Hematopoietic multipotent progenitor cell treated with erythropoietin and hydrocortisone succinate and interleukin-3 and kit ligand, for 15 days (in vitro differentiated cells): Measurements from ENCODE around the gene SCAPER.
"Not testable (repeated sequence)": the region's sequence is repeated elsewhere in the genome, so short reads cannot be mapped to it uniquely, and the experiment has no call there.

Experiments
- DNase-seq: peaks from one replicate; pipeline ENCODE4 v3.0.0-alpha.2; 2015; ENCODE audit warnings: low spot score

Gene SCAPER

GRCh38 chr15:76904461-76905012, 603 bp downstream of the SCAPER start:
- no peak for DNase-seq

DNA sequence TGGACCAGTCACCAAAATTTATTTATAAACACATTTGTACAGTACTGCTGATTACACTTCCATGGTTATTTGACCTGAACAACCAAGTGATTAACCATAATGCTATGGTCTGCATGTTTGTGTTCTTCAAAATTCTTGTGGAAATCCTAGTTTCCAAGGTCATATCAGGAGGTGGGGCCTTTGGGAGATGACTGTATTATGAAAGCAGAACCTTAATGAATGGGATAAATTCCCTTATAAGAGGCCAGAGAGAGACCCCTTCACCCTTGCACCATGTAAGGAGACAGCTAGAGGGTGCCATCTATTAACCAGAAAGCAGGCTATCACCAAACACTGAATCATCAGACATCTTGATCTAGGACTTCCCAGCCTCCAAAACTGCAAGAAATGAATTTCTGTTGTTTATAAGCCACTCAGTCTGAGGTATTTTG, 1.9 kb downstream of the SCAPER start:
- no peak for DNase-seq

- no peak for DNase-seq
These were observed 3.2 kb downstream of the SCAPER start for GRCh38 chr15:76901965-76902364.

DNA sequence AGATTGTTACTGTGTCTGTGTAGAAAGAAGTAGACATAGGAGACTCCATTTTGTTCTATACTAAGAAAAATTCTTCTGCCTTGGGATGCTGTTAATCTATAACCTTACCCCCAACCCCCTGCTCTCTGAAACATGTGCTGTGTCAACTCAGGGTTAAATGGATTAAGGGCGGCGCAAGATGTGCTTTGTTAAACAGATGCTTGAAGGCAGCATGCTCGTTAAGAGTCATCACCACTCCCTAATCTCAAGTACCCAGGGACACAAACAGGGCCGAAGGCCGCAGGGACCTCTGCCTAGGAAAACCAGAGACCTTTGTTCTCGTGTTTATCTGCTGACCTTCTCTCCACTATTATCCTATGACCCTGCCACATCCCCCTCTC, 5.2 kb downstream of the SCAPER start:
- DNase-seq: not testable (repeated sequence)

GRCh38 chr15:76899176-76899930, 5.8 kb downstream of the SCAPER start:
- not testable (repeated sequence) for DNase-seq

DNA sequence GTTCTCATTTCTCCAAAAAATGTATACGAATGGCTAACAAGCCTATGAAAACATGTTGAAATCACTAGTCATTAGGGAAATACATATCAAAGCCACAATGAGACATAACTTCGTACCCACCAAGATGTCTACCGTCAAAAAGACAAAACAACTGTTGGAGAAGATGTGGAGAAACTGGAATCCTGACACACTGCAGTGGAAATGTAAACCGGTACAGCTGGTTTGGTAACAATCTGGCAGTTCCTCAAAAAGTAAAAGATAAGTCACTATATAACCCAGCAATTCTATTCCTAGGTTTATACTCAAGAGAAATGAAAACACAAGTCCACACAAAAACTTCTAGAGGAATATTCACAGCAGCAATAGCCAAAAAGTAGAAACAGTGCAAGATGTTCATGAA, 7.0 kb downstream of the SCAPER start:
- DNase-seq: no peak

DNA sequence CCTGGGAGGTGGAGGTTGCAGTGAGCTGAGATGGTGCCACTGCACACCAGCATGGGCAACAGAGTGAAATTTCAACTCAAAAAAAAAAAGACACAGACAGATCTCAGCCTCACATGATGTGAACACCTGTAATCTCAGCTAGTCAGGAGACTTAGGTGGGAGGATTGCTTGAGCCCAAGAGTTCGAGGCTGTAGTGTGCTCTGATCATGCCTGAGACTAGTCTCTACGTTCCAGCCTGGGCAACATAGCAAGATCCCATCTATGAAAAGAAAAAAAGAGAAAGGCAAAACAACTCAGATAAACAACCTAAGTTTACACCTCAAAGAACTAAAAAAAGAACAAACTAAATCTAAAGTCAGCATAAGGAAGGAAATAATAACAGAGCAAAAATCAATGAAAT, 11.0 kb downstream of the SCAPER start:
- DNase-seq: no peak

- DNase-seq: not testable (repeated sequence)
These were observed 12.3 kb downstream of the SCAPER start for GRCh38 chr15:76892836-76893235.

- not testable (repeated sequence) for DNase-seq
These were observed 17.6 kb downstream of the SCAPER start for GRCh38 chr15:76887280-76888141.

GRCh38 chr15:76885212-76885611, 19.9 kb downstream of the SCAPER start:
- no peak for DNase-seq

DNA sequence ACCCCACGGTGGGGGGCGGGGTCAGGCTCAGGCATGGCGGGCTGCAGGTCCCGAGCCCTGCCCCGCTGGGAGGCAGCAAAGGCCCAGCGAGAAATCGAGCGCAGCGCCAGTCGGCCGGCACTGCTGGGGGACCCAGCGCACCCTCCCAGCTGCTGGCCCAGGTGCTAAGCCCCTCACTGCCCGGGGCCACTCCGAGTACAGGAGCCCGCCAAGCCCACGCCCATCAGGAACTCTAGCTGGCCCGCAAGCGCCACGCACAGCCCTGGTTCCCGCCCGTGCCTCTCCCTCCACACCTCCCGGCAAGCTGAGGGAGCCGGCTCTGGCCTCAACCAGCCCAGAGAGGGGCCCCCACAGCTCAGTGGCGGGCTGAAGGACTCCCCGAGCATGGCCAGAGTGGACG, 29.2 kb downstream of the SCAPER start:
- DNase-seq: no peak

- not testable (repeated sequence) for DNase-seq
These were observed 32.1 kb downstream of the SCAPER start for GRCh38 chr15:76873066-76873465.

- no peak for DNase-seq
These were observed 33.2 kb downstream of the SCAPER start for GRCh38 chr15:76871930-76872329.

DNA sequence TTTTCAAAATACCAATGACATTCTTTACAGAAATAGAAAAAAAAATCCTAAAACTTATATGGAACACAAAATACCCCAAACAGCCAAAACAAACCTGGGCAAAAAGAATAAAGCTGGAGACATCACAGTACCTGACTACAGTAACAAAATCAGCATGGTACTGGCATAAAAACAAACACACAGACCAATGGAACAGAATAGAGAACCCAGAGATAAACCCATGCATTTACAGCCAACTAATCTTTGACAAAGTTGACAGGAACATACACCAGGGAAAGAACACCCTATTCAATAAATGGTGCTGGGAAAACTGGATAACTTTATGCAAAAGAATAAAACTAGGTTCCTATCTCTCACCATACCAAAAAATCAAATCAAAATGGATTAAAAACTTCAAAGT, 36.4 kb downstream of the SCAPER start:
- no peak for DNase-seq

- DNase-seq: no peak
These were observed 38.3 kb downstream of the SCAPER start for GRCh38 chr15:76866716-76867321.

- DNase-seq: no peak
These were observed 39.1 kb downstream of the SCAPER start for GRCh38 chr15:76866008-76866407.

- DNase-seq: no peak
These were observed 39.6 kb downstream of the SCAPER start for GRCh38 chr15:76865548-76865991.

DNA sequence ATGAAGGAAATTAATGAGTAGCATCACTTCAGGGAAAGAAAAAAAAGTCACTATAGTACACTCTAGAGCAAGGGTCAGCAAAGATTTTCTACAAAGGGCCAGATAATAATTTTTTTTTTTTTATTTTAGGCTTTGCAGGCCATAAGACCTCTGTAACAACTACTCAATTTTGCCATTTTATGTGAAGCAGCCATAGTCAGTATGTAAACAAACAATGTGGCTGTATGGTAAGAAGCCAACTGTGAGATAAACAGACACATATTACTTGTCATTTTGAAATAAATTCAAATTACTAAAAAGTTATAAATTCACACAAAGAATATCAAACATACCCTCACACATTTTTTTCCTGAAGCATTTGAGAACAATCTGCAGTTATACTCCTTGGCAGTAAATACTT, 40.6 kb downstream of the SCAPER start:
- no peak for DNase-seq

GRCh38 chr15:76863693-76864092, 41.4 kb downstream of the SCAPER start:
- DNase-seq: no peak

DNA sequence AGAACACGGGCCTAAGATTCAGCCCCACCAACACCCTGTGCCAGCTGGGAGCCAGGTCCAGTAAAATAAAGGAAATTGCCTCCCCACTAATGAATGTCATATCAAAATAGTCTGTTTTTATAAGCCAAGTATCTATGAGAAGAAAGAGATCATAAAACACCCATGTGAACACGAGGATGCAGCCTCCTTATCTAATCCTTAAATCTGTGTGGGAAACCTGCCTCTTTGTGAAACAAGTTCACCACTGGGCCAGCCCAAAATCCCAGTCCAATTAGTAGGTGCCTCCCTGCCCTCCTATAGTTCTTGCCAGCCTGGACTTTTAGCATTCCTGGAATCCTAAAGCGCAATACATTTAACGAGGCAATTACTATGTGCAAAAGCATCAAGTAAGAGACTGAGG, 42.0 kb downstream of the SCAPER start:
- DNase-seq: no peak

- DNase-seq: no peak
These were observed 43.2 kb downstream of the SCAPER start for GRCh38 chr15:76861815-76862397.

DNA sequence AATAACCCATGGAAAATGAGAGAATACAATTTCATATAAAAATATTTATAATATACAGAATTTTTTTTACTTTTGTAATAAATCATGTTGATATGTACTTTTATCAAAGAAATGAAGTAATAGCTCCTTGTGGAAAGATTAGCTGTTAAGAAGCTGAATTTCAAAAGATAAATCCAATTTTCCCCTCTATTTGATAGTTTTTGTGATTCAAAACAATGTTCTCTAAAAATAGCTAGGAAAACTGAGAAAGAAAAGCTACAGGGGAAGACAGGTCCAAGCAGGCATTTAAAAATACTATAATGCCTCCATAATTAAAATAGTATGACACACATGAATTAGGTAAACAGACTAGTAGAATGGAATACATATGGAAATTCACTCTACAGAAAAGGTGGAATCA, 44.9 kb downstream of the SCAPER start:
- no peak for DNase-seq
